ENCODE data around the gene HIKESHI.

- TF ChIP-seq, protein P1, sequence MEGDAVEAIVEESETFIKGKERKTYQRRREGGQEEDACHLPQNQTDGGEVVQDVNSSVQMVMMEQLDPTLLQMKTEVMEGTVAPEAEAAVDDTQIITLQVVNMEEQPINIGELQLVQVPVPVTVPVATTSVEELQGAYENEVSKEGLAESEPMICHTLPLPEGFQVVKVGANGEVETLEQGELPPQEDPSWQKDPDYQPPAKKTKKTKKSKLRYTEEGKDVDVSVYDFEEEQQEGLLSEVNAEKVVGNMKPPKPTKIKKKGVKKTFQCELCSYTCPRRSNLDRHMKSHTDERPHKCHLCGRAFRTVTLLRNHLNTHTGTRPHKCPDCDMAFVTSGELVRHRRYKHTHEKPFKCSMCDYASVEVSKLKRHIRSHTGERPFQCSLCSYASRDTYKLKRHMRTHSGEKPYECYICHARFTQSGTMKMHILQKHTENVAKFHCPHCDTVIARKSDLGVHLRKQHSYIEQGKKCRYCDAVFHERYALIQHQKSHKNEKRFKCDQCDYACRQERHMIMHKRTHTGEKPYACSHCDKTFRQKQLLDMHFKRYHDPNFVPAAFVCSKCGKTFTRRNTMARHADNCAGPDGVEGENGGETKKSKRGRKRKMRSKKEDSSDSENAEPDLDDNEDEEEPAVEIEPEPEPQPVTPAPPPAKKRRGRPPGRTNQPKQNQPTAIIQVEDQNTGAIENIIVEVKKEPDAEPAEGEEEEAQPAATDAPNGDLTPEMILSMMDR (IDR thresholded peaks at IDR 0.05) = no peak
- TF ChIP-seq EZH2 (IDR thresholded peaks at IDR 0.05; ENCODE audit: borderline replicate concordance, insufficient read depth, low read depth, low read length, poor library complexity, severe bottlenecking) = no peak
Measured at GRCh38 chr11:86264649-86265048, 37.4 kb upstream of the HIKESHI start.

Data from B cell (primary cell).